ENCODE measurements around the gene WSCD1. TPM values are rescaled to one million over a fixed set of nuclear protein-coding genes. Genes with fewer than 3 reads are reported as not detected.

Gene WSCD1
- total and polyA plus RNA-seq, 8 donors = 2.9 to 6.7 (median 4.4) TPM

- H3K9me3 ChIP-seq = no peaks in the 10 kb centered on the region
- no peaks in the 10 kb centered on the region for H3K36me3 ChIP-seq
- H3K27me3 ChIP-seq = peaks cover 0 to 87% of the 10 kb centered on the region in 2 donors
- intact Hi-C loops (cut with DNase I) = no loop called here
- H3K4me3 ChIP-seq = no peak overlapping the region
- ATAC-seq = no peak
- no peak overlapping the region for H3K27ac ChIP-seq
- no peak for DNase-seq
- no peaks in the 10 kb centered on the region for H3K4me1 ChIP-seq
- TF ChIP-seq CTCF (IDR thresholded peaks at IDR 0.05) = no peak
Measured at GRCh38 chr17:6065351-6065750, 4.8 kb upstream of the WSCD1 start.

- Histone ChIP-seq H3K4me1 (peaks cover 0 to 4% of the 10 kb centered on the region in 2 donors), H3K36me3 (no peaks in the 10 kb centered on the region), H3K9me3 (no peaks in the 10 kb centered on the region), H3K27me3 (peaks cover 6 to 95% of the 10 kb centered on the region in 2 donors), H3K27ac (no peak overlapping the region), H3K4me3 (no peak overlapping the region)
- ATAC-seq (no peak), DNase-seq (no peak)
- no peak for TF ChIP-seq CTCF (IDR thresholded peaks at IDR 0.05)
- intact Hi-C loops (cut with DNase I) = no loop called here
Measured at GRCh38 chr17:6066183-6066948, 3.8 kb upstream of the WSCD1 start.

- no peaks in the 10 kb centered on the region for H3K9me3 ChIP-seq
- peaks cover 0 to 7% of the 10 kb centered on the region in 2 donors for H3K4me1 ChIP-seq
- no peak for TF ChIP-seq CTCF (IDR thresholded peaks at IDR 0.05)
- H3K36me3 ChIP-seq = no peaks in the 10 kb centered on the region
- ATAC-seq = no peak
- H3K27ac ChIP-seq = no peak overlapping the region
- H3K4me3 ChIP-seq = no peak overlapping the region
- no peak for DNase-seq
- peaks cover 6 to 95% of the 10 kb centered on the region in 2 donors for H3K27me3 ChIP-seq
- intact Hi-C loops (cut with DNase I) = no loop called here
Measured at GRCh38 chr17:6067060-6067459, 3.1 kb upstream of the WSCD1 start.

GRCh38 chr17:6070430-6070912, 292 bp downstream of the WSCD1 start:
- Histone ChIP-seq H3K9me3 (no peaks in the 10 kb centered on the region), H3K4me3 (peak overlapping the region; percentile 31 to 42), H3K36me3 (no peaks in the 10 kb centered on the region), H3K4me1 (peaks cover 0 to 7% of the 10 kb centered on the region in 2 donors), H3K27me3 (peaks cover 6 to 93% of the 10 kb centered on the region in 2 donors), H3K27ac (no peak overlapping the region)
- TF ChIP-seq CTCF (IDR thresholded peaks at IDR 0.05) = no peak
- intact Hi-C loops (cut with DNase I) = no loop called here
- ATAC-seq = no peak
- no peak for DNase-seq

GRCh38 chr17:6070913-6071511, 833 bp downstream of the WSCD1 start:
- no peaks in the 10 kb centered on the region for H3K9me3 ChIP-seq
- DNase-seq = no peak
- intact Hi-C loops (cut with DNase I) = no loop called here
- H3K36me3 ChIP-seq = no peaks in the 10 kb centered on the region
- no peak for TF ChIP-seq CTCF (IDR thresholded peaks at IDR 0.05)
- no peak overlapping the region for H3K27ac ChIP-seq
- H3K27me3 ChIP-seq = peaks cover 6 to 88% of the 10 kb centered on the region in 2 donors
- H3K4me1 ChIP-seq = peaks cover 0 to 7% of the 10 kb centered on the region in 2 donors
- peak overlapping the region; percentile 31 to 42 for H3K4me3 ChIP-seq
- ATAC-seq = peak; percentile 16
